ENCODE measurements around the gene BLCAP. TPM values are rescaled to one million over a fixed set of nuclear protein-coding genes. Genes with fewer than 3 reads are reported as not detected.

The BLCAP gene
- total RNA-seq, 4 donors from 2014 or later, result 91.3 to 136 (median 103) TPM

DNA sequence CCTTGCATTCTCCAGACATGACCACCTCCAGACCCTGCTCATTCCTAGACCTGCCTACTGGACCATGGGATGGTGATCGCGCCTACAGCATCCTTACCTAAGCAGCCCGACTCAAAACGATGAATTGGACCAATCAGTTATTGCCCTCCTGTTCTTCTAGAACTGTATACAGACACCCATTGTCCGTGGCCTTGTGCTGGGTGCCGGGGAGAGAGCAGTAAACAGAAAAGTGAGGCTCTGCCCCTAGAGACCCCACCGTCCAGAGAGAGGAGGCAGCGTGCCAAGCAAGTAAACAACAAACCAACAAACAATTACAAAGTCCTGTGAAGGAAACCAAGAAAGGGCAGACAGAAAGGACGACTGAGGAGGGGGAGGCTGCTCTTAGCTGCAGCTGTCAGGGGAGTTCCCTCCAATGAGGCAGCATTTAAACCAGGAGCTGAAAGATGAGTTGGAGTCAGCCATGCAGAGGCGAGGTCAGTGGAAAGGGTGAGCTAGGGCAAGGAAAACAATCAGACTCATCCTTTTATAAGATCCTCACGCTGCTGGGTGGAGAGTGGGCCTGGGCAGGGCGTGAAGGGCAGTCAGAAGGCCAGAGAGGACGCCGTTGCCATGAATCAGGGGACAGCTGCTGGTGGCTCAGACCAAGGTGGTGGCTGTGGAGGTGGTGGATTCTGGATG lies 37.6 kb upstream of the BLCAP start:
- TF ChIP-seq, protein P1, sequence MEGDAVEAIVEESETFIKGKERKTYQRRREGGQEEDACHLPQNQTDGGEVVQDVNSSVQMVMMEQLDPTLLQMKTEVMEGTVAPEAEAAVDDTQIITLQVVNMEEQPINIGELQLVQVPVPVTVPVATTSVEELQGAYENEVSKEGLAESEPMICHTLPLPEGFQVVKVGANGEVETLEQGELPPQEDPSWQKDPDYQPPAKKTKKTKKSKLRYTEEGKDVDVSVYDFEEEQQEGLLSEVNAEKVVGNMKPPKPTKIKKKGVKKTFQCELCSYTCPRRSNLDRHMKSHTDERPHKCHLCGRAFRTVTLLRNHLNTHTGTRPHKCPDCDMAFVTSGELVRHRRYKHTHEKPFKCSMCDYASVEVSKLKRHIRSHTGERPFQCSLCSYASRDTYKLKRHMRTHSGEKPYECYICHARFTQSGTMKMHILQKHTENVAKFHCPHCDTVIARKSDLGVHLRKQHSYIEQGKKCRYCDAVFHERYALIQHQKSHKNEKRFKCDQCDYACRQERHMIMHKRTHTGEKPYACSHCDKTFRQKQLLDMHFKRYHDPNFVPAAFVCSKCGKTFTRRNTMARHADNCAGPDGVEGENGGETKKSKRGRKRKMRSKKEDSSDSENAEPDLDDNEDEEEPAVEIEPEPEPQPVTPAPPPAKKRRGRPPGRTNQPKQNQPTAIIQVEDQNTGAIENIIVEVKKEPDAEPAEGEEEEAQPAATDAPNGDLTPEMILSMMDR (IDR thresholded peaks at IDR 0.05), result no peak
- no peak for TF ChIP-seq POLR2A (IDR thresholded peaks at IDR 0.05)
- WGBS, 2 donors, result 78 to 79% methylated on average over 14 of the region's 14 CpGs
- intact Hi-C loops (cut with DNase I; ENCODE audit: low total_unique reads), result no loop called here

DNA sequence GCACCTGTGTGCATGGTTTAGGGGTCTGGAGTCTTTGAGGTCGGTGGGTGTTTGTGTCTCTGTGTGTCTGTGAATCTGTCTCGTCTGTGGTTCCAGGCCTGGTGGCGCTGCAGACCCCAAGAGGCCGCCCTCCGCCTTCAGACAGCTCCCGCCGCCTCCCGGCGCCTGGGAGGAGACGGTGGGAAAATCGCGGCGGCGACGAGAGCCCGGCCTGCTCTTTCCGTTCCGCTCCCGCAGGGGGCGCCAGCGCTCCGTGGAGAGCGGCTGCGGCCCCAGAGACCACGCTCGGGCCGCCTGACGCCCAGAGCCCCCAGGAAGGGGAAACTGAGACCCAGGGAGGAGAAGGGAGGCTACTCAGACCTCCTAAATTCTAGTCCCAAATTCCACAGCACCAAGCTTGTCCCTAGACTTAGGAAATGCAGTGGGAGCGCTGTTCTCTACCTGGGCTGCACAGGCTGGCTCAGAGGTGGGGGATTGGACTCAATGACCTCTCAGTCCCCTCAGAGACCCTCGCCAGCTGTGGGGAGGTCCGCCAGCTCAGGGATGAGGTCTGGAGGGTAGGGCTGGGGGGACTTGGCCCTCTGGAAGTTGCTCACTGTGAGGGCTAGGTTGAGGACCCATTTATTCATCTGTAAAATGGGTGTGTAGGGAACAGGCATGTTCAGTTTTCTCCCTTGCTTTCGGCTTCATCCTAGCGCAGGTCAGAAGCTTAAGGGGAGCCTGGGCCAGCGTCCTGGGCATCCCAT lies 36.9 kb upstream of the BLCAP start:
- WGBS, 2 donors, result 11 to 20% methylated on average over 18 to 31 of the region's 34 CpGs
- intact Hi-C loops (cut with DNase I; ENCODE audit: low total_unique reads), result no loop called here
- peak in 1 of 2 donors; percentile 84 for DNase-seq (ENCODE audit: low spot score in 2 of 2)
- TF ChIP-seq, protein P1 (IDR thresholded peaks at IDR 0.05), result no peak
- no peak for TF ChIP-seq POLR2A (IDR thresholded peaks at IDR 0.05)
- no peak overlapping the region for H3K4me3 ChIP-seq (ENCODE audit: low read depth, poor library complexity, severe bottlenecking)

More for the DNA sequence above, 37.6 kb upstream of the BLCAP start:
- H3K4me3 ChIP-seq (ENCODE audit: low read depth, poor library complexity, severe bottlenecking), result no peak overlapping the region
- peak in 1 of 2 donors; percentile 70 for DNase-seq (ENCODE audit: low spot score in 2 of 2)

DNA sequence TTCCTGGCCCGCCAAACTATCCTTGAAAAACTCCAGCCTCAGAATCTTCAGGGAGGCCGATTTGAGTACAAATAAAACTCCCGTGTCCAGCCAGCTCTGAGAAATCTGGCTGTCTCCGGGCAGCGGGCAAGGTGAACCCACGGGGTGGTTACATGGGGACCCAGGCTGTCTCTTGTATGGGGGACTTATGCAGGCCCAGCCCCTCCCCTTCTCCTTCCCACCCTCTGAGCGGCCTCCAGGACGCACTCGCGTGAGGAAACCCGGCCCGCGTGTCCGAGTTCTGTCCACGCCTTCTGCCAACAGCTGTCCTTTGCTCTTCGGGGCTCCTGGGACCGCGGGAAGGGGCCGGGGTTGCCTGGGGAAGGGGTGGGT lies 36.3 kb upstream of the BLCAP start:
- intact Hi-C loops (cut with DNase I; ENCODE audit: low total_unique reads), result no loop called here
- no peak for DNase-seq (ENCODE audit: low spot score in 2 of 2)
- no peak overlapping the region for H3K4me3 ChIP-seq (ENCODE audit: low read depth, poor library complexity, severe bottlenecking)
- 46 to 48% methylated on average over 16 to 19 of the region's 19 CpGs for WGBS, 2 donors
- TF ChIP-seq, protein P1 (IDR thresholded peaks at IDR 0.05), result no peak
- TF ChIP-seq POLR2A (IDR thresholded peaks at IDR 0.05), result no peak

DNA sequence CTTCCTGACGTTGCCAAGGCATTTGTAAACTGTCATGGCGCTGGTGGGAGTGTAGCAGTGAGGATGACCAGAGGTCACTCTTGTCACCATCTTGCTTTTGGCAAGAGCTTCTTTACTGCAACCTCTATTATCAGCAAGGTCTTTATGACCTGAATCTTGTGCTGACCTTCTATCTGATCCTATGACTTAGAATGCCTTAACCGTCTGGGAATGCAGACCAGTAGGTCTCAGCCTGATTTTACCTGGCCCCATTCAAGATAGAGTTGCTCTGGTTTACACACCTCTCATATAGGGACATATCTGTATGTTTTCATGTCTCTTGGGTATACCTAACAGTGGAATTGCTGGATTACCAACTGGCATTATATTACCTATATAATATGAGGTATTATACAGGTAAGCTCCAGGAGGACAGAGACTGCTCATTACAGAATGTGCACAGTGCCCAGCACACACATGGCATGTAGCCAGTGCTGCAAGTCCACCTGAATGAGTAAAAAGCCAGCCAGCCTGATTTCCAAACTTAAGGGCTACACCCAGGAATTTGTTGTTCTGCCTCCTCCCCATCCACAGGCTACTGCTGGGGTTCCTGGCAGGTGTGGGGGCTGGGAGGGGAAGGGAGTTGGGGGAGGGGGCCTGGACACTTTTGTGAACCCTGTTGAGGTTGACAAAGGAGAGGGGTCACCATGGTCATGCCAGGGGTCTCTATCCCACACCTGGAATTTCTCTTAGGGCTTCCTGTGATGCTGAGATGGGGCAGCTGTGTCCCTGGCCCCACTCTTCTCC lies 35.2 kb upstream of the BLCAP start:
- DNase-seq (ENCODE audit: low spot score in 2 of 2), result peak in 1 of 2 donors; percentile 17
- intact Hi-C loops (cut with DNase I; ENCODE audit: low total_unique reads), result no loop called here
- TF ChIP-seq, protein P1 (IDR thresholded peaks at IDR 0.05), result no peak
- TF ChIP-seq POLR2A (IDR thresholded peaks at IDR 0.05), result no peak
- H3K4me3 ChIP-seq (ENCODE audit: low read depth, poor library complexity, severe bottlenecking), result no peak overlapping the region
- WGBS, 2 donors, result 75% methylated on average over 3 of the region's 3 CpGs

DNA sequence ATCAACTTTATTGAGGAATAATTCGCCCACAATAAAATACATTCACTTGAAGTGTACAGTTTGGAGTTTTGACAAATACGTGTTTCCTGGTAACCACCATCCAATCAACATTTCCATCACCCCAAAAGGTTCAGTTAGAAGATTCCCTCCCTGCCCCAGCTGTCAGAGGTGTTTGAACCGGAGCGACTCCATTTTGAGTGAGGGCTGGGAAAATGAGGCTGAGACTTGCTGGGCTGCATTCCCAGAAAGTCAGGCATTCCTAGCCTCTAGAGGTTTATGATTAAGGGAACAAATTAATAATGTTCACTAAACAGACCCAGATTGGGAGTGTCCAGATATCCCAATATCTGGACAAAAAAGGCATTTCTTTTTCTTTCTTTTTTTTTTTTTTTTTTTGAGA lies 33.0 kb upstream of the BLCAP start:
- H3K4me3 ChIP-seq (ENCODE audit: low read depth, poor library complexity, severe bottlenecking), result no peak overlapping the region
- peak in 1 of 2 donors; percentile 34 for DNase-seq (ENCODE audit: low spot score in 2 of 2)
- intact Hi-C loops (cut with DNase I; ENCODE audit: low total_unique reads), result no loop called here
- TF ChIP-seq, protein P1 (IDR thresholded peaks at IDR 0.05), result no peak
- no peak for TF ChIP-seq POLR2A (IDR thresholded peaks at IDR 0.05)
- 44 to 60% methylated on average over 4 of the region's 4 CpGs for WGBS, 2 donors

Data from lower leg skin (tissue), 4 donors.